LNCaP clone FGC (cell line): ENCODE results near the gene ARHGEF9.

Experiments
- DNase-seq: peaks from one replicate; pipeline ENCODE4 v3.0.0-alpha.2; 2011; ENCODE audit warnings: low read depth
- H3K4me3 ChIP-seq: 2 replicates; pipeline ENCODE4 v1.5.1; 2011; ENCODE audit warnings: mild to moderate bottlenecking, low read depth, low read length, control low read depth
- TF ChIP-seq, protein P1 (sequence below): IDR thresholded peaks from 2 replicates; pipeline ENCODE4 v1.5.1; 2012; ENCODE audit warnings: mild to moderate bottlenecking; ENCODE audit not compliant: control insufficient read depth, insufficient read depth; ENCODE audit errors: extremely low read depth

Gene ARHGEF9

DNA sequence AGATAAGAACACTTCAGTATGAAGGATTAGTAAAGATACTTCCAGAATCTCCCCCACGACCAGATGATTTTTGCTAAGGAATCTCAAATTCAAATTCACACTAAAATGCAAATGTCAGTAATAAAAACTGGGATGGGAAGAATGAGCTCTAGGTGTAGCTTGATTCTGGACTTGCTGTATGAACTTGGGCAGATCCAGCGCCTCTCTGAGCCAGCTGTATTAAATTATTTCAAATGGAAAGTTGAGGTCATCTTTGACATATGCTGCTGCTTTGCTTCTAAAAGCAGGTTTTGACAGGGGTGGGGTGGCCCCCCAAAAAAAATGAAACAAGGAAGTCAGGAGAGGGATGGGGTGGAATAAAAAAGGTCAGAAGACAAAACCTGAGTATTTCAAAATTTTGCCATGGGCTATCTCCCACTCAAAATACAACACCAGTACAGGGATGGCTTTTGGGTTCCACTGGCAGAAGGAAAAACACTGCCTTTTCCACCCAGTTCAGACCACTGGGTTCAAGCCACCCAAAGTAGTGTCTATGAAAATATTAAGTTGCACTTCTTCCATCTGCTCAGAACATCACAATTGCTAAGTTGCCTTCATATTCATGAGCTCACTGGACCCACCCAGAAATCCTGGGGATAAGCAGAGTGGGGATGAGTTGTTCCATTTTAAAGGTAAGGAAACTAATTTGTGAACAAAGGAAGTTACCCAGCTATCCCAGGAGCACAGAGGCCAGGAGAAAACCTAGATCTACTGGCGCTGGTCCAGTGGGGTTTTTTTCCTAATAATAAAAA lies 47.7 kb downstream of the ARHGEF9 start:
- H3K4me3 ChIP-seq: no peak overlapping the region
- no peak for DNase-seq
- TF ChIP-seq, protein P1, sequence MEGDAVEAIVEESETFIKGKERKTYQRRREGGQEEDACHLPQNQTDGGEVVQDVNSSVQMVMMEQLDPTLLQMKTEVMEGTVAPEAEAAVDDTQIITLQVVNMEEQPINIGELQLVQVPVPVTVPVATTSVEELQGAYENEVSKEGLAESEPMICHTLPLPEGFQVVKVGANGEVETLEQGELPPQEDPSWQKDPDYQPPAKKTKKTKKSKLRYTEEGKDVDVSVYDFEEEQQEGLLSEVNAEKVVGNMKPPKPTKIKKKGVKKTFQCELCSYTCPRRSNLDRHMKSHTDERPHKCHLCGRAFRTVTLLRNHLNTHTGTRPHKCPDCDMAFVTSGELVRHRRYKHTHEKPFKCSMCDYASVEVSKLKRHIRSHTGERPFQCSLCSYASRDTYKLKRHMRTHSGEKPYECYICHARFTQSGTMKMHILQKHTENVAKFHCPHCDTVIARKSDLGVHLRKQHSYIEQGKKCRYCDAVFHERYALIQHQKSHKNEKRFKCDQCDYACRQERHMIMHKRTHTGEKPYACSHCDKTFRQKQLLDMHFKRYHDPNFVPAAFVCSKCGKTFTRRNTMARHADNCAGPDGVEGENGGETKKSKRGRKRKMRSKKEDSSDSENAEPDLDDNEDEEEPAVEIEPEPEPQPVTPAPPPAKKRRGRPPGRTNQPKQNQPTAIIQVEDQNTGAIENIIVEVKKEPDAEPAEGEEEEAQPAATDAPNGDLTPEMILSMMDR: no peak

DNA sequence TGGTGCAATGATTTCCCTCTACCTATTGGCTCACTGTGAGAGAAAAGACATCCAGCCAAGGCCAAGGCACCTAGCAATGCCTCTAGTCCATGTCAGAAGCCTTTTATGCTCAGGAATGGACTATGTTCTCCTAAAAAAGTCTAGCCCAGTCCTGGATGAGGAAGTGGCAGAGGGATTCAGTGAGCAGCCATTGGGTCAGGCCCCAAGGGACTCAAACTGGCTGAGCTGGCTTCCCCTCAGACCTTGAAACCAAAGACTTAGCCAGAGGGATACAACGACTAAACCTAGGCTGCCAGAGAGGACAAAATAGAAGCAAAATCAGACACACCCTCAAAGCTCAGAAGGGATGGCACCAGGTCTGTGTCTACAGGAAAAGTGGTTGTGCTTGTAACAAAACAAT lies 49.1 kb downstream of the ARHGEF9 start:
- H3K4me3 ChIP-seq: no peak overlapping the region
- no peak for DNase-seq
- TF ChIP-seq, protein P1: no peak

DNA sequence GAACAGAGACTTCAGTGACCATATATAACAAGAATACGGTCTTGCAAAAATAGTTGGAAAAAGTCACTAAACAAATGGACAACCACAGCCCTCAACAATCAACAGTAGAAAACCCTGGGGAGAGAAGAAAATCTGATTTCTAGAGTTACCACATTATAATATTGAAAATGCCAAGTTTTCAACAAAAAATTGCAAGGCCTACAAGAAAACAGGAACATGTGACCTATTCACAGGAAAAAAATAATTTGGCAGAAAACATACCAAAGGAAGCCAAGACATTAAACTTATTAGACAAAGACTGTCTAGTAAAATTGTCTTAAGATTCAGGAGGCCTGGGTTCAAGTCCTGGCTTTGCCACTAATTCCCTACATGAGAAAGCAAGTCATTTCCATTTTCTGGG lies 64.7 kb downstream of the ARHGEF9 start:
- no peak overlapping the region for H3K4me3 ChIP-seq
- TF ChIP-seq, protein P1: no peak
- DNase-seq: no peak

DNA sequence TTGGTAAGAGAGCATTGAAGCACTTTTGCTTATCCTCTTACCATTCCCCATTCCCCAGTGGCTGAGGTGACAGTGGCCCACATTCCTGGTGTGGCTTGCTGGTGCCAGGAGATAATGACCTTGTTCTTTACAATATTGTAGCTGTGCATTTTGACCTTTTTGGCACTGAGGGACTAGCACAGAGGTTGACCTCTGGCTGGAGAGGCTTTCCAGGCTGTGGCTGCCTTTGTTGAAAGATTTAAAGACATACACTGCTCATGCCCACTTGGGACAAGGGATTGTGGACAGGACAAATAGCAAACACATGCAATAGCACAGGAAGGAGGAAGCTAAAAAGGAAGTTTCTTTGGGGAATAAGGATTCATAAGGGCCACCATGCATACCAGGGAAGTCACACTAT lies 65.4 kb downstream of the ARHGEF9 start:
- H3K4me3 ChIP-seq: no peak overlapping the region
- DNase-seq: no peak
- TF ChIP-seq, protein P1: no peak

DNA sequence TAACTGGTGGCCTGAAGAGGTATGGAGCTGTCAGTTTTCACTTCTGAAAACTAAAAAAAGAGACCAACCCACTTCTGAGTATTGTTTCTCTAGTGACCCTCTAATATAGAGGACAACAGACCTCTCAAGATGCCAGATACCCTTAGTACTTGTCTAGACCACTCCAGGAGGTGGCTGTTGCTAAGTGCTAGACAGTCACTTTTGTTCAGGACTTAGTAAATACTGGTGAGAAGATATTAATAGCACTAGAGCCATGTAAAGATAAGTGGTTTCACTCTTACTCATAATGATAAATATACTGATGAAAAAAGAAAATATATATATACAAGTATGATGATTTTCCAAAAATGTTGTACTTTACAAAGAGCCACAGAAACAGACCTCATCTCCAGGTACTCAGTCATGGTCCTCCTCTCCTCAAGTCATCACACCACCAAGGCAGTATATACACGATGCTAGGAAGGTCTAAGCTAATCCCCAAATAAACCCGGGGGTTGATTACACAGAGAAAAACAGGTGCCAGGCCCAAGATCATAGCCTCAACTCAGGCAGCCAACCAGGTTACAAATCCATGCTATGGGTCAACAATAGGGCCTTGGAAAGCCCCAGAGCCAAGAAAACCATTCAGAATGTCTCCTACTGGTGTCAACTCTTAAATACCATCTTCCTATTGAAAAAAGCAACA lies 66.9 kb downstream of the ARHGEF9 start:
- H3K4me3 ChIP-seq: no peak overlapping the region
- DNase-seq: no peak
- TF ChIP-seq, protein P1: no peak

DNA sequence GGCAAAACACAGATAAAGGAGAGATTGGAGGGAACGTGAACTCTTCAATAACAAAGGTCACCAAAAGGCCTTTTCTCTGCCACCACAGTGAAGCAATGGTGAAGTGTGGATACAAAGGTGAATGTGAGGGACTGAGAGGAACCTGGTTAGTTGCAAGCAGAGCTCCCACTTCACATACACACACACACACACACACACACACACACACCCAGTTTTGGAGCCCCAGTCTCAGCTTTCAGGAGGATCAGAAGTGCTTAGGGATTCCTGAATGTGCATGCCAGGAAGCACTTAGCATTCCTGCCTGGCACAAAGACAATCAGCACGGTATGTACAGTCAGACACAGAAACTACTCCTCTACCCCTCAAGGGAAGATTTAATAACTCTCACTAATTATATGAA lies 71.5 kb downstream of the ARHGEF9 start:
- DNase-seq: no peak
- TF ChIP-seq, protein P1: no peak
- H3K4me3 ChIP-seq: no peak overlapping the region

DNA sequence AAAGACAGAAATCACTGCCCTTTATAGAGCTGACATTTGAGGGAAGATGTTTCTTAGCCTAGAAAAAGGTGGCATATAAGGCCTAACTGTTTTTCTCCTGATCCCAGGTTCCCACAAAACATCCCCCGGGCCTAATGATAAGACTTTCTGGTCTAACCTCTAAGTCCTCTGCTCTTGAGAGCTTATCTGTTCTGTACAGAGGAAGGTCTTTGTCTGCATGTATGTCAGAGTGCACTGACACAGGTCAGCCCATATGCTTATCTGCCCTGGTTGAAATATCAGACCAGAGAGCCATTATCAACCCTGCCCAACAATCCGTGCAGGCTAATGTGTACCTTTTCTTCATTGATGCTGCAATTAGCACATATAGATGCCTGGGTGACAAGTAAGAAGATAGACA lies 76.2 kb downstream of the ARHGEF9 start:
- no peak overlapping the region for H3K4me3 ChIP-seq
- DNase-seq: no peak
- TF ChIP-seq, protein P1: no peak
